Left lung (tissue), 10 donors: Measurements from ENCODE around the gene BASP1. TPM values are rescaled to one million over a fixed set of nuclear protein-coding genes. Genes with fewer than 3 reads are reported as not detected.

Source experiments
- ATAC-seq: fragments of 200-7000 bp; cut with Tn5 transposase; one replicate; pipeline ENCODE4 v1.9.1; 2020; ENCODE audit warnings: moderate library complexity
- DNase-seq, 4 donors: peaks; one replicate each; pipeline ENCODE4 v3.0.0-alpha.2; 2013 to 2020
- H3K27ac ChIP-seq, 2 donors: fragments of 200-600 bp; sonication (generic) in 1 of 2; one replicate each; pipeline versions ENCODE4 v1.5.0 to v1.8.0; 2020 to 2021
- H3K27me3 ChIP-seq, 2 donors: fragments of 200-600 bp; sonication (generic) in 1 of 2; one replicate each; pipeline versions ENCODE4 v1.5.0 to v1.8.0; 2020 to 2021
- H3K36me3 ChIP-seq, 2 donors: fragments of 200-600 bp; sonication (generic) in 1 of 2; one replicate each; pipeline versions ENCODE4 v1.5.0 to v1.8.0; 2020 to 2021
- H3K4me1 ChIP-seq, 2 donors: fragments of 200-600 bp; one replicate each; pipeline ENCODE4 v1.8.0; 2021
- H3K4me3 ChIP-seq, 2 donors: fragments of 200-600 bp; sonication (generic) in 1 of 2; one replicate each; pipeline versions ENCODE4 v1.5.0 to v1.8.0; 2020 to 2021; ENCODE audit warnings: mild to moderate bottlenecking in 1 of 2
- H3K9me3 ChIP-seq, 2 donors: fragments of 200-600 bp; sonication (generic) in 1 of 2; one replicate each; pipeline versions ENCODE4 v1.5.0 to v1.8.0; 2020 to 2021
- CTCF ChIP-seq, 2 donors: fragments of 200-600 bp; sonication (generic) in 1 of 2; IDR thresholded peaks; one replicate each; pipeline versions ENCODE4 v1.5.0 to v1.8.0; 2021; ENCODE audit warnings: antibody characterized with exemption in 2 of 2
- intact Hi-C, 2 donors: fragments of 100-400 bp; cut with DNase I; formaldehyde crosslinking; loops; one replicate each; pipeline versions ENCODE4 v1.11.2 to v1.14.2; 2022
- polyA plus RNA-seq, 6 donors: library from polyadenylated mRNA; unstranded; fragments of 120-200 nt; gene quantifications; one replicate each; pipeline ENCODE4 v1.2.1, GENCODE V29; 2013; ENCODE audit not compliant: insufficient read length in 6 of 6
- total RNA-seq, 2 donors: library from RNA; stranded (reverse); fragmentation: NEBNext Ultra II Directional; extraction: Animal tissue kit (Norgen Biotek cat#: 25700); gene quantifications; one replicate each; pipeline ENCODE4 v1.2.1, GENCODE V29; 2021
- donor health status: DM: no; HTN: yes; CAD: no.
- donor health status: DM: no; HTN: no; CAD: no.

BASP1 gene
- total and polyA plus RNA-seq, 8 donors = 22.9 to 63.2 (median 42.8) TPM

DNA sequence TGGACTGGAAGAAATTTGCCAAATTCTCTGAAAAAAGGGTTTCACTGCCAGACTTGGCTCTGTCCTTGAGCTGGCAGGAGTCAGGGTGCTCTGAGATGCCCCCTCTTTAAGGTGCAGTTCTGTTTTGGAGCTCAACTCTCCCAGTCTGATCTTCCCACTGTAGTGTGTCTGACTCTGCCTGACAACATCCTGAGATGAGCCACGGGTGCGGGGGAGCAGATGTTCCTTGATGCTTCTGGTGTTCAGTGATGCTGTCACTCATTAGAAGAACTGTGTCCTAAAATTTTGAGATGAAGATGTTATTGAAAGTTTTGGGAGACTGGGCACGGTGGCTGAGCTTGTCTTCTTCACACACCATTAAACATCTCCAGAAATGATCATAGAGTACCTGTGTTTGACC, 78.2 kb downstream of the BASP1 start:
- intact Hi-C loops = no loop called here
- Histone ChIP-seq H3K27me3 (no peaks in the 10 kb centered on the region), H3K27ac (no peak overlapping the region), H3K36me3 (no peaks in the 10 kb centered on the region), H3K4me1 (no peaks in the 10 kb centered on the region), H3K4me3 (no peak overlapping the region), H3K9me3 (no peaks in the 10 kb centered on the region)
- TF ChIP-seq CTCF (IDR thresholded peaks at IDR 0.05) = no peak
- ATAC-seq (no peak), DNase-seq (no peak)

DNA sequence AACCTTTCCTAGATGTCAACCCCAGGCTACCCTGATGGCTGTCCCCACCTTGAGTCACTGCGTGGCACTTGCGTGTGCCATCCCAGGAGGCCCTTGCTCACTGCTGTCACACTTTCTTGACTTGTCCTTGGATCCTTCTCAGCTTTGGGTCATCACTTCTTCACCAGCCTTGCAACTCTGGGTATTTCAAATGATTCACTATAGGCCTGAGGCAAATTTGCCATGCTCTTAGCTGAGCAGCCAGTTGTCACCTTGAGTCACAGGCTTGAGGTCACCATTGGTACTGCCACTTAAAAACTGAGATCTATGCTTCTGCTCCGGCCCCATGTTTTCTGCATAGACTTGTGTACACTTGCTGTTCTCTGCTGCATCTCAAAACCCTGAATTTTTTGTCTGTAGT, 84.7 kb downstream of the BASP1 start:
- no peak overlapping the region for H3K27ac ChIP-seq
- H3K27me3 ChIP-seq = no peaks in the 10 kb centered on the region
- peaks cover 3 to 6% of the 10 kb centered on the region in 2 donors for H3K4me1 ChIP-seq
- no peaks in the 10 kb centered on the region for H3K9me3 ChIP-seq
- H3K36me3 ChIP-seq = no peaks in the 10 kb centered on the region
- no peak overlapping the region for H3K4me3 ChIP-seq
- intact Hi-C loops = no loop called here
- DNase-seq (no peak), ATAC-seq (no peak)
- TF ChIP-seq CTCF (IDR thresholded peaks at IDR 0.05) = no peak

GRCh38 chr5:17302604-17303003, 85.2 kb downstream of the BASP1 start:
- Histone ChIP-seq H3K27me3 (no peaks in the 10 kb centered on the region), H3K4me1 (peaks cover 3 to 6% of the 10 kb centered on the region in 2 donors), H3K4me3 (no peak overlapping the region), H3K27ac (no peak overlapping the region), H3K9me3 (no peaks in the 10 kb centered on the region), H3K36me3 (no peaks in the 10 kb centered on the region)
- DNase-seq (no peak), ATAC-seq (no peak)
- intact Hi-C loops = no loop called here
- TF ChIP-seq CTCF (IDR thresholded peaks at IDR 0.05) = no peak

GRCh38 chr5:17304282-17304681, 86.9 kb downstream of the BASP1 start:
- no peaks in the 10 kb centered on the region for H3K9me3 ChIP-seq
- H3K27ac ChIP-seq = no peak overlapping the region
- DNase-seq = no peak
- no peaks in the 10 kb centered on the region for H3K27me3 ChIP-seq
- no peak overlapping the region for H3K4me3 ChIP-seq
- H3K4me1 ChIP-seq = peaks cover 3 to 6% of the 10 kb centered on the region in 2 donors
- ATAC-seq = no peak
- no peak for TF ChIP-seq CTCF (IDR thresholded peaks at IDR 0.05)
- intact Hi-C loops = no loop called here
- no peaks in the 10 kb centered on the region for H3K36me3 ChIP-seq

DNA sequence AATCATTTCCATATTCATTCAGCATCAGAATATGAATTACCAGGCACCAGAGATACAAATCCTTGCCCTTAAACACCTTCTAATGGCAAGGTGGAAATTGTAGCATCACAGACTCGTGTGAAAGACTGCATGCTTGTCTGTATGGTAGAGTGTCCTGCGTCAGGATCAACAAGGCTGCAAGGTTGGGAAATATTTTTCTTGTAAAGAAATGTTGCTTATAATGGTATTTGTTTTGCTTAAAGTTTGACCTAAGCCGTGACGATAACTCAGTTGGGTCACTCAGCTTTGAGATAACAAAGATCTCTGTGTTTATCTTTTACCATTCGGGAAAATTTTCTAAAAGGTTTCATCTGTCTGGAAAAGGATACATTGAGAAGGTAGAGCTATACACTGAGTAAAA, 87.6 kb downstream of the BASP1 start:
- no peak for ATAC-seq
- Histone ChIP-seq H3K27ac (no peak overlapping the region), H3K27me3 (no peaks in the 10 kb centered on the region), H3K9me3 (no peaks in the 10 kb centered on the region), H3K4me3 (no peak overlapping the region), H3K36me3 (no peaks in the 10 kb centered on the region), H3K4me1 (peaks cover 3 to 6% of the 10 kb centered on the region in 2 donors)
- no peak for TF ChIP-seq CTCF (IDR thresholded peaks at IDR 0.05)
- intact Hi-C loops = no loop called here
- no peak for DNase-seq
